GM21576 (cell line): ENCODE results near the gene CDH4.

Experiments used
- ATAC-seq: cut with Tn5 transposase; IDR thresholded peaks from one replicate; pipeline ENCODE4 v1.9.1; 2021; ENCODE audit warnings: mild to moderate bottlenecking, moderate library complexity; ENCODE audit not compliant: unreplicated experiment

CDH4 gene

GRCh38 chr20:61819921-61820825 lies 568.1 kb downstream of the CDH4 start:
- no peak for ATAC-seq

- ATAC-seq = no peak
These were observed 569.7 kb downstream of the CDH4 start for GRCh38 chr20:61821735-61822134.

GRCh38 chr20:61822396-61822795 lies 570.3 kb downstream of the CDH4 start:
- ATAC-seq = no peak

- ATAC-seq = no peak
These were observed 571.2 kb downstream of the CDH4 start for GRCh38 chr20:61823242-61823641.

GRCh38 chr20:61828891-61829290 lies 576.8 kb downstream of the CDH4 start:
- no peak for ATAC-seq

- ATAC-seq = no peak
These were observed 577.5 kb downstream of the CDH4 start for GRCh38 chr20:61829526-61829925.

- ATAC-seq = no peak
These were observed 578.3 kb downstream of the CDH4 start for GRCh38 chr20:61830241-61830930.

- ATAC-seq = no peak
These were observed 578.9 kb downstream of the CDH4 start for GRCh38 chr20:61830991-61831390.

GRCh38 chr20:61832181-61832580 lies 580.1 kb downstream of the CDH4 start:
- ATAC-seq = no peak

- ATAC-seq = no peak
These were observed 581.9 kb downstream of the CDH4 start for GRCh38 chr20:61833807-61834610.

- ATAC-seq = no peak
These were observed 583.2 kb downstream of the CDH4 start for GRCh38 chr20:61835301-61835700.

GRCh38 chr20:61835791-61836350 lies 583.8 kb downstream of the CDH4 start:
- ATAC-seq = no peak

- ATAC-seq = no peak
These were observed 585.1 kb downstream of the CDH4 start for GRCh38 chr20:61837200-61837599.

GRCh38 chr20:61839223-61839911 lies 587.3 kb downstream of the CDH4 start:
- no peak for ATAC-seq

- no peak for ATAC-seq
These were observed 588.1 kb downstream of the CDH4 start for GRCh38 chr20:61839912-61840778.

GRCh38 chr20:61840779-61841455 lies 588.9 kb downstream of the CDH4 start:
- no peak for ATAC-seq

- ATAC-seq = no peak
These were observed 589.5 kb downstream of the CDH4 start for GRCh38 chr20:61841551-61841950.

GRCh38 chr20:61841966-61842365 lies 589.9 kb downstream of the CDH4 start:
- ATAC-seq = no peak

GRCh38 chr20:61844621-61845020 lies 592.6 kb downstream of the CDH4 start:
- no peak for ATAC-seq
